ENCODE data around the gene MPZL3.

DNA sequence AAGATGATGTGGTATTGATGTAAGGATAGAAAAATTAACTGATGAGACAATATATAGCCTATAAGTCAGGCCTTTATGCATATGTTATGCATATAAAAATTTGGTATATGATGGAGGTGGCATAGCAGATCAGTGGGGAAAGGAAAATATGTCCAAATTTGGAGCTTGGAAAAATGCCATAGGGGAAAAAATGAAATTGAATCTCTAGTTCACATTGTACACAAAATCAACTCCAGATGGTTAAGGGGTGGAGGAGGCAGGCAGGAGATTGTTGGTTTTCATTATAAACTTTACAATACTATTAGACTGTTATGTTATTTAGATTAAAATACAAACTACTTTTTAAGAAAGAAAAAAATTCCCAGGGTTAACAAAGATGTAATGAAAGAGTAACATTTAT, 37.2 kb upstream of the MPZL3 start:
- TF ChIP-seq CTCF (IDR thresholded peaks at IDR 0.05) (no peak), POLR2A (IDR thresholded peaks at IDR 0.05) (no peak)
